Psoas muscle (tissue), 8 donors: ENCODE data around the gene SUPT6H. TPM values are rescaled to one million over a fixed set of nuclear protein-coding genes. Genes with fewer than 3 reads are reported as not detected.

Source experiments
- ATAC-seq, 4 donors: fragments of 200-7000 bp; cut with Tn5 transposase; one replicate each; pipeline ENCODE4 v1.9.1; 2020; ENCODE audit warnings: moderate library complexity in 3 of 4, mild to moderate bottlenecking in 2 of 4
- DNase-seq, 2 donors: peaks; one replicate each; pipeline ENCODE4 v3.0.0-alpha.2; 2020
- H3K27ac ChIP-seq: fragments of 200-600 bp; one replicate; pipeline ENCODE4 v1.8.0; 2022
- H3K27me3 ChIP-seq, 3 donors: fragments of 200-600 bp in 1 of 3; one replicate each; pipeline versions ENCODE4 v1.6.1 to v1.8.0; 2013 to 2022; ENCODE audit warnings: low read length in 2 of 3, mild to moderate bottlenecking in 2 of 3, moderate library complexity in 1 of 3; ENCODE audit not compliant: insufficient read depth in 3 of 3
- H3K36me3 ChIP-seq, 2 donors: fragments of 200-600 bp in 1 of 2; one replicate each; pipeline versions ENCODE4 v1.6.1 to v1.8.0; 2013 to 2022; ENCODE audit warnings: low read depth in 1 of 2, mild to moderate bottlenecking in 1 of 2, moderate library complexity in 1 of 2; ENCODE audit not compliant: insufficient read depth in 1 of 2
- H3K4me1 ChIP-seq: fragments of 200-600 bp; one replicate; pipeline ENCODE4 v1.8.0; 2022
- H3K4me3 ChIP-seq: fragments of 200-600 bp; one replicate; pipeline ENCODE4 v1.8.0; 2022; ENCODE audit warnings: mild to moderate bottlenecking
- H3K9me3 ChIP-seq: fragments of 200-600 bp; one replicate; pipeline ENCODE4 v1.8.0; 2022
- WGBS, 3 donors: extraction: QIAGEN DNeasy Blood & Tissue Kit; methylation state at CpG; one replicate each; pipeline versions ENCODE4 v1.1.6 to v1.1.7; 2013; 5-methylcytosine and 5-hydroxymethylcytosine counted together
- intact Hi-C, 2 donors: fragments of 100-400 bp; cut with DNase I; formaldehyde crosslinking; loops; one replicate each; pipeline versions ENCODE4 v1.11.0 to v1.14.2; 2022
- polyA plus RNA-seq, 3 donors: library from polyadenylated mRNA; stranded (reverse); fragments of 200-250 nt; gene quantifications; one replicate each; pipeline ENCODE4 v1.2.3, GENCODE V29; 2013
- total RNA-seq, 4 donors: library from RNA; stranded (reverse); fragmentation: NEBNext Ultra II Directional in 2 of 4; extraction: Animal tissue kit (Norgen Biotek cat#: 25700) in 2 of 4; gene quantifications; one replicate each; pipeline versions ENCODE4 v1.2.1 to v1.2.4, GENCODE V29; 2021 to 2023
- TF ChIP-seq, protein P1 (sequence below): fragments of 200-600 bp; IDR thresholded peaks from one replicate; pipeline ENCODE4 v1.8.0; 2022; ENCODE audit warnings: antibody characterized with exemption
- donor health status: healthy with polysubstance abuse.
- donor health status: DM: no; HTN: no; CAD: no; lungs with moderate emphysema.
- donor health status: Bipolar disorder and iron deficiency.
- donor health status: healthy.
- donor health status: DM: yes; HTN: yes; CAD: no.
- donor health status: DM: no; HTN: no; CAD: no.
- donor health status: DM: no; HTN: no; CAD: no.
- donor health status: DM: yes; HTN: yes; CAD: no.

Gene SUPT6H
- total and polyA plus RNA-seq, 7 donors, result 28.6 to 77.4 (median 67.0) TPM

- Histone ChIP-seq H3K9me3 (no peaks in the 10 kb centered on the region), H3K4me3 (peak overlapping the region; percentile 80), H3K36me3 (peaks cover 0 to 44% of the 10 kb centered on the region in 2 donors), H3K27me3 (no peaks in the 10 kb centered on the region), H3K27ac (no peak overlapping the region), H3K4me1 (peaks cover 40% of the 10 kb centered on the region)
- TF ChIP-seq, protein P1, sequence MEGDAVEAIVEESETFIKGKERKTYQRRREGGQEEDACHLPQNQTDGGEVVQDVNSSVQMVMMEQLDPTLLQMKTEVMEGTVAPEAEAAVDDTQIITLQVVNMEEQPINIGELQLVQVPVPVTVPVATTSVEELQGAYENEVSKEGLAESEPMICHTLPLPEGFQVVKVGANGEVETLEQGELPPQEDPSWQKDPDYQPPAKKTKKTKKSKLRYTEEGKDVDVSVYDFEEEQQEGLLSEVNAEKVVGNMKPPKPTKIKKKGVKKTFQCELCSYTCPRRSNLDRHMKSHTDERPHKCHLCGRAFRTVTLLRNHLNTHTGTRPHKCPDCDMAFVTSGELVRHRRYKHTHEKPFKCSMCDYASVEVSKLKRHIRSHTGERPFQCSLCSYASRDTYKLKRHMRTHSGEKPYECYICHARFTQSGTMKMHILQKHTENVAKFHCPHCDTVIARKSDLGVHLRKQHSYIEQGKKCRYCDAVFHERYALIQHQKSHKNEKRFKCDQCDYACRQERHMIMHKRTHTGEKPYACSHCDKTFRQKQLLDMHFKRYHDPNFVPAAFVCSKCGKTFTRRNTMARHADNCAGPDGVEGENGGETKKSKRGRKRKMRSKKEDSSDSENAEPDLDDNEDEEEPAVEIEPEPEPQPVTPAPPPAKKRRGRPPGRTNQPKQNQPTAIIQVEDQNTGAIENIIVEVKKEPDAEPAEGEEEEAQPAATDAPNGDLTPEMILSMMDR, result no peak
- ATAC-seq (no peak), DNase-seq (no peak)
- intact Hi-C loops, result loop anchor here (5.0 to 10.0 kb wide), 2 partner anchors 178 to 390 kb away; partner anchors contain the start of gene DHRS13 (in 1 of the 2)
- WGBS, 3 donors, result 74 to 80% (median 80%) methylated on average over 10 of the region's 10 CpGs
Observed at GRCh38 chr17:28724500-28725165, 62.6 kb downstream of the SUPT6H start.

GRCh38 chr17:28725166-28725659, 63.2 kb downstream of the SUPT6H start:
- no peaks in the 10 kb centered on the region for H3K9me3 ChIP-seq
- no peak overlapping the region for H3K27ac ChIP-seq
- peaks cover 40% of the 10 kb centered on the region for H3K4me1 ChIP-seq
- intact Hi-C loops, result loop anchor here (5.0 to 10.0 kb wide), 2 partner anchors 177 to 390 kb away; partner anchors contain the start of gene DHRS13 (in 1 of the 2)
- WGBS, 3 donors, result 17 to 30% (median 21%) methylated on average over 20 of the region's 20 CpGs
- no peak for DNase-seq
- ATAC-seq, result no peak
- H3K27me3 ChIP-seq, result no peaks in the 10 kb centered on the region
- peak overlapping the region; percentile 80 for H3K4me3 ChIP-seq
- H3K36me3 ChIP-seq, result peaks cover 0 to 44% of the 10 kb centered on the region in 2 donors
- TF ChIP-seq, protein P1, result no peak

- Histone ChIP-seq H3K4me1 (peaks cover 39% of the 10 kb centered on the region), H3K27me3 (no peaks in the 10 kb centered on the region), H3K9me3 (no peaks in the 10 kb centered on the region), H3K36me3 (peaks cover 0 to 43% of the 10 kb centered on the region in 2 donors), H3K27ac (no peak overlapping the region), H3K4me3 (peak overlapping the region; percentile 80)
- DNase-seq, result peak in 1 of 2 donors; percentile 75
- intact Hi-C loops, result loop anchor here (1.0 to 10.0 kb wide), 3 partner anchors 25 to 389 kb away; partner anchors contain the start of gene DHRS13 (in 1 of the 2)
- WGBS, 3 donors, result 2 to 3% (median 2%) methylated on average over 32 to 45 of the region's 45 CpGs
- peak in 3 of 4 donors; percentile 3 to 7 (median 6) for ATAC-seq
- TF ChIP-seq, protein P1, result no peak
Observed at GRCh38 chr17:28725660-28726225, 63.7 kb downstream of the SUPT6H start.

DNA sequence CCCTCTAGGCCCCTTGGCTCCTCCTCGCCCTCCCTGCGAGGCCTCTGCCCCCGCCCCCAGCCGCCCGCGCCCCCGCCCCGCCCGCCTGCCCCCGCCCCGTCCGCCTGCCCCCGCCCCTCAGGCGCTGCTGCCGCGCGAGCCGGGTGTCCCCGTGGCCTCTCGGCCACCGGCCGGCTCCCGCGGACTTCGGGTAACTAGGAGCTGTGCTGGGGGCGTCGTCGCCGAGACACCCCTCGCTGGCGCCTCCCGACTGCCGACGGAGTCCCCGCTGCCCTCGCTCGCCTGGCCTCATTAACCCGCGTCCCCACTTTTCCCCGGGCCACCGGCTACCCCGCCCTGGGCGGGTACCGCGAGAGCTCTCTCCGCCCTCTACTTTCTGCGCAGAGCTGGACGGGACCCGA, 64.2 kb downstream of the SUPT6H start, which contains the start of gene TLCD1:
Gene TLCD1, minus strand, starts transcription at position 8 of the 401 bp plus-strand sequence. CDS start 136 bp downstream, outside the sequence.
- intact Hi-C loops, result loop anchor here (1.0 to 10.0 kb wide), 3 partner anchors 24 to 389 kb away; partner anchors contain the start of gene DHRS13 (in 1 of the 2)
- no peaks in the 10 kb centered on the region for H3K9me3 ChIP-seq
- 1% methylated on average over 16 to 49 of the region's 49 CpGs for WGBS, 3 donors
- DNase-seq (peak; percentile 69 to 79), ATAC-seq (peak; percentile 8 to 33 (median 8))
- H3K27ac ChIP-seq, result peak within 1 kb of the TSS; percentile 59
- H3K4me3 ChIP-seq, result peak within 1 kb of the TSS; percentile 80
- peaks cover 0 to 38% of the 10 kb centered on the region in 2 donors for H3K36me3 ChIP-seq
- TF ChIP-seq, protein P1, result no peak
- peaks cover 35% of the 10 kb centered on the region for H3K4me1 ChIP-seq
- no peaks in the 10 kb centered on the region for H3K27me3 ChIP-seq
